Measurements from ENCODE around the gene MDM1.

MDM1 gene

DNA sequence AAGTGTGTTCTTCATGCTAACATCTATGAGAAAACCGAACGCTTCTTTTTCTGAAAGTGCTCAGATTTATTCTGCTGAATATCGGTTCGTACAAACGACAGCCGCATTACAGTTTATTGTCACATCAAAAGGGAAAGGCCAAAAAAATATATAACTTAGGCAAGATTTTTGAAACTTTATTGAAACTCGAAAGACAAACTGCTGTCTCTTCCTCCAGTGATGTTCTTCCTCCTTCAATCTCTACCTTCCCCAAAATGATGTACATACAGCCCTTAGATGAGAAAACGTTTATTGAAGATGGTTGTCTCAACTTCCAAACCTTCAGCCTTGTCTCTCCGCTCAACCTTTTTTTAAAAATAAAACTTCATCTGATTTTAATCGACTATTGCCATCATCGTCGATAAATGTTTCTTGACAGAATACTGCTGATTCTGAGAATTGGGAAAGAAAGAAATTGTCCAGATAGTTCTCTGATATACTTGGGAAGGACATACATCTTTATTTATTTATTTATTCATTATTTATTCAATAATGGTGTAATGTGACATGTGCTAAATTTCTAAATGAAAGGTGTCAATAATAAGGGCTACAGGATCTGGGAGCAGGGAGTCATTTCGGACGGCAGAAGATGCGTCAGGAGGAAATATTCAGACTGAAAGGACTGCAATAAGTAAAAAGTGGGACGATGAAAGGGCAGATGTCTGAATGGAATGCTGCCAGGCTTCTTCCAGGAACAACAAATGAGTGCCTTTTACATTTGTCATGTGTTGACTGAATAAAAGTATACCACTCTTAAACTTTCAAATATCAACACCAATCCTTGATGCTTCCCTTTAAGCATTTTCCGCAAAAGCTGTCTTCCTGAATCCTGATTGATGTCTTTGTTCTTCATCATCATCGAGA lies 817 bp upstream of the MDM1 start:
- Histone ChIP-seq H3K4me1 (ENCODE audit: insufficient read depth, poor library complexity, severe bottlenecking) (peaks cover 20% of the 10 kb centered on the region), H3K27ac (ENCODE audit: poor library complexity, severe bottlenecking) (no peak overlapping the region), H3K27me3 (ENCODE audit: insufficient read depth, poor library complexity, severe bottlenecking) (no peaks in the 10 kb centered on the region), H3K36me3 (ENCODE audit: low read depth) (peaks cover 8% of the 10 kb centered on the region; the same call in 1 of the 2 replicates), H3K4me3 (ENCODE audit: severe bottlenecking) (peak overlapping the region; percentile 64), H3K9me3 (ENCODE audit: severe bottlenecking) (no peaks in the 10 kb centered on the region)
- TF ChIP-seq, protein P1, sequence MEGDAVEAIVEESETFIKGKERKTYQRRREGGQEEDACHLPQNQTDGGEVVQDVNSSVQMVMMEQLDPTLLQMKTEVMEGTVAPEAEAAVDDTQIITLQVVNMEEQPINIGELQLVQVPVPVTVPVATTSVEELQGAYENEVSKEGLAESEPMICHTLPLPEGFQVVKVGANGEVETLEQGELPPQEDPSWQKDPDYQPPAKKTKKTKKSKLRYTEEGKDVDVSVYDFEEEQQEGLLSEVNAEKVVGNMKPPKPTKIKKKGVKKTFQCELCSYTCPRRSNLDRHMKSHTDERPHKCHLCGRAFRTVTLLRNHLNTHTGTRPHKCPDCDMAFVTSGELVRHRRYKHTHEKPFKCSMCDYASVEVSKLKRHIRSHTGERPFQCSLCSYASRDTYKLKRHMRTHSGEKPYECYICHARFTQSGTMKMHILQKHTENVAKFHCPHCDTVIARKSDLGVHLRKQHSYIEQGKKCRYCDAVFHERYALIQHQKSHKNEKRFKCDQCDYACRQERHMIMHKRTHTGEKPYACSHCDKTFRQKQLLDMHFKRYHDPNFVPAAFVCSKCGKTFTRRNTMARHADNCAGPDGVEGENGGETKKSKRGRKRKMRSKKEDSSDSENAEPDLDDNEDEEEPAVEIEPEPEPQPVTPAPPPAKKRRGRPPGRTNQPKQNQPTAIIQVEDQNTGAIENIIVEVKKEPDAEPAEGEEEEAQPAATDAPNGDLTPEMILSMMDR (IDR thresholded peaks at IDR 0.05; ENCODE audit: poor library complexity, severe bottlenecking), result no peak
- ATAC-seq (ENCODE audit: low read depth) (no peak), DNase-seq (ENCODE audit: low spot score) (no peak)

DNA sequence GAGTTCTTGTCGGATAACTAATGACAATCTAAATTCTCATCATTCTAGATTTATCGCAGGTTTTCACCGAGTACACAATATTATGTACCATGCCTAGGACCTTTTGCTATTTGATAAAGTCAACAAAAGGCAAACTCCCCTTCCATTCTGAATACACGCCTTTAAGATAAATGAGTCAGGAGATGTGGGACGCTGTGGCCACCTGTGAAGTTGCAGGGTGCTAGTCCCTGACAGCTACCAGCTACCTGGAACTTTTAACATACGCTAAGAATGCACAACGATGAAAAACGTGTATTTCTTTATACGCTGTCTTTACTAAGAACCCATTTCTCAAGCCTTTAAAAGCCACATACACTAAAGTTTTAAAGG lies 678 bp downstream of the MDM1 start:
- no peak overlapping the region for H3K27ac ChIP-seq (ENCODE audit: poor library complexity, severe bottlenecking)
- no peak for ATAC-seq (ENCODE audit: low read depth)
- H3K4me1 ChIP-seq (ENCODE audit: insufficient read depth, poor library complexity, severe bottlenecking), result peaks cover 10% of the 10 kb centered on the region

DNA sequence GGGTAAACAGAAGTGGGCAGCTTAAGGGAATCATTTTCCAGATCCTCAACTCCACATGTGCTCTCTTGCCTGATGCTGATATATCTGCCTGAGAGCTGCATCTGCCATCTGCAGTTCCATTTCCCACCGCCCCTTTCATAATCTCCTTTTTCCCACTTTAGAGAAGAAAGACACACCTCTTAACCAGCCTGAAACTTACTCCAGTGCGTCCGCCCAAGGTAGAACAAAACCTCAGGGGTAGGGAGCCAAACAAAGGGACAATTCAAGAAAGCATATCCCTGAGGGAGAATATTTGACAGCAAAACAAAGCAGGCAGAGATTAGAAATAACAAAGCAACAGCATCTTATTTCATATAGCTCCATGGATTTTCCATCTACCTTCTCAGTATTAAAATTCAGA lies 4.3 kb downstream of the MDM1 start:
- no peak for ATAC-seq (ENCODE audit: low read depth)
- Histone ChIP-seq H3K27me3 (ENCODE audit: insufficient read depth, poor library complexity, severe bottlenecking) (no peaks in the 10 kb centered on the region), H3K27ac (ENCODE audit: poor library complexity, severe bottlenecking) (no peak overlapping the region), H3K9me3 (ENCODE audit: severe bottlenecking) (no peaks in the 10 kb centered on the region), H3K36me3 (ENCODE audit: low read depth) (peaks cover 22% of the 10 kb centered on the region), H3K4me1 (ENCODE audit: insufficient read depth, poor library complexity, severe bottlenecking) (peaks cover 3% of the 10 kb centered on the region), H3K4me3 (ENCODE audit: severe bottlenecking) (no peak overlapping the region)
- TF ChIP-seq, protein P1 (IDR thresholded peaks at IDR 0.05; ENCODE audit: poor library complexity, severe bottlenecking), result no peak
- no peak for DNase-seq (ENCODE audit: low spot score)

More for the DNA sequence above, 678 bp downstream of the MDM1 start:
- Histone ChIP-seq H3K9me3 (ENCODE audit: severe bottlenecking) (no peaks in the 10 kb centered on the region), H3K27me3 (ENCODE audit: insufficient read depth, poor library complexity, severe bottlenecking) (no peaks in the 10 kb centered on the region), H3K36me3 (ENCODE audit: low read depth) (peaks cover 8% of the 10 kb centered on the region; the same call in 1 of the 2 replicates), H3K4me3 (ENCODE audit: severe bottlenecking) (peak overlapping the region; percentile 64)
- DNase-seq (ENCODE audit: low spot score), result no peak
- TF ChIP-seq, protein P1 (IDR thresholded peaks at IDR 0.05; ENCODE audit: poor library complexity, severe bottlenecking), result no peak

DNA sequence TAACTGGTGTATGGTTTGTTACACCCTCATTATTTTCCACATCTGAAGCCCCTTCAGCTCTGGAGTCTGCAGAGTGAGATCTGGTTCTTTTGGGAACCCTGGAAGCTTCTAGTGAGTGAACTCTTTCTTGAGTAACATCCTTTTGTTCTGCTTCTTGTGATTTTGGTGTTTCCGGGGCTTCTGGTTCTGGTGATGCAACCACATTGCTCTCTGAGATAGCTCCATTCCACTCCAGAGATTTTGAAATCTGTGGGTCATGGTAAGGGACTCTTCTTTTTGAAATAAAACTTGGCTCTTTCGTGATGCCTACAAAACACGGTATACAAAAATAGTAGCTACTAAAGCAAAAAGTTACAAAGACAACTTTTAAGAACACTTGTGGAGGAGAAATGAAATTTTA lies 5.4 kb downstream of the MDM1 start:
- no peaks in the 10 kb centered on the region for H3K27me3 ChIP-seq (ENCODE audit: insufficient read depth, poor library complexity, severe bottlenecking)
- peaks cover 29% of the 10 kb centered on the region for H3K36me3 ChIP-seq (ENCODE audit: low read depth)
- H3K4me3 ChIP-seq (ENCODE audit: severe bottlenecking), result no peak overlapping the region
- H3K9me3 ChIP-seq (ENCODE audit: severe bottlenecking), result no peaks in the 10 kb centered on the region
- H3K27ac ChIP-seq (ENCODE audit: poor library complexity, severe bottlenecking), result no peak overlapping the region
- TF ChIP-seq, protein P1 (IDR thresholded peaks at IDR 0.05; ENCODE audit: poor library complexity, severe bottlenecking), result no peak
- no peaks in the 10 kb centered on the region for H3K4me1 ChIP-seq (ENCODE audit: insufficient read depth, poor library complexity, severe bottlenecking)
- no peak for DNase-seq (ENCODE audit: low spot score)
- no peak for ATAC-seq (ENCODE audit: low read depth)

DNA sequence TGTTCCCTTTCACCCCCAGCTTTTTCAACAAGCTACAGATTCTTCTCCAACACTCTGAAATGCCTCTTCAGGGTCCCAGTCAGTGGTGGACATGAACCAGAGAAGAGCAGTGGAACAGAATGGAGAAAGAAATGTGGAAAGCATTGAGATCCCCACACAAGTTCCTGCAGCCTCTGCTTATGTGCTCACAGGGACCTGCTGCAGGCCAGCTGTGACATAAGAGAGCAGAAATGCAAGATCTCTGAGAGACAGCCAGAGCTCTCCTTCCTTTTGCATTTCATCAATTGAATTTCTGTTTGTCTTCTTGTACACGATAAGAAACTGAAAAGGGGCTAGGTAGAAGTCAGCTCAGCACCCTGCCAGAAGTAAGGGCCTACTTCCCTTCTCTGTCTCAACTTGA lies 6.2 kb downstream of the MDM1 start:
- Histone ChIP-seq H3K27me3 (ENCODE audit: insufficient read depth, poor library complexity, severe bottlenecking) (no peaks in the 10 kb centered on the region), H3K27ac (ENCODE audit: poor library complexity, severe bottlenecking) (no peak overlapping the region), H3K9me3 (ENCODE audit: severe bottlenecking) (no peaks in the 10 kb centered on the region), H3K4me1 (ENCODE audit: insufficient read depth, poor library complexity, severe bottlenecking) (no peaks in the 10 kb centered on the region), H3K36me3 (ENCODE audit: low read depth) (peaks cover 30% of the 10 kb centered on the region), H3K4me3 (ENCODE audit: severe bottlenecking) (no peak overlapping the region)
- no peak for DNase-seq (ENCODE audit: low spot score)
- TF ChIP-seq, protein P1 (IDR thresholded peaks at IDR 0.05; ENCODE audit: poor library complexity, severe bottlenecking), result no peak
- ATAC-seq (ENCODE audit: low read depth), result no peak
